HG02759 (cell line): ENCODE measurements around the gene PGP.

Experiments
- ATAC-seq: cut with Tn5 transposase; IDR thresholded peaks from one replicate; pipeline ENCODE4 v1.9.1; 2021; ENCODE audit warnings: mild to moderate bottlenecking, moderate library complexity; ENCODE audit not compliant: unreplicated experiment

The PGP gene

GRCh38 chr16:2200313-2200712 is 14.3 kb downstream of the PGP start:
- no peak for ATAC-seq

- no peak for ATAC-seq
Measured at GRCh38 chr16:2199621-2200139, 15.0 kb downstream of the PGP start.

- ATAC-seq, result no peak
Measured at GRCh38 chr16:2199095-2199494, 15.5 kb downstream of the PGP start.

DNA sequence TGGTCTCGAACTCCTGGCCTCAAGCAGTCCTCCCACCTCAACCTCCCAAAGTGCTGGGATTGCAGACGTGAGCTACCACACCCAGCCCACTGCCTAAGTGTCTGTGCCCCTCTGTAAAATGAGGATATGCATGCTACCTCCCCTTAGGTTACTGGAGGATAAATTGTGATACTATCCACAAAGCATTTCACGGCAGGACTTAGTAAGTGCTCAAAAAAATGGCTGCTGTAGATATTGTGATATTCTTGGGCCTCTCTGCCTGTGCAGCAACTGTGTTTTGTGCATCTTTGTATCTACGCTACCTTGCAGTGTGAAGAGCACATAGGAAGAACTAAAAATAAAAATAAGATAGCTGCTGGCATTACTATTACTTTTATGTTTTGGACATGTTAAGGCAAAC is 16.4 kb downstream of the PGP start:
- no peak for ATAC-seq

- no peak for ATAC-seq
Measured at GRCh38 chr16:2197765-2198164, 16.9 kb downstream of the PGP start.

DNA sequence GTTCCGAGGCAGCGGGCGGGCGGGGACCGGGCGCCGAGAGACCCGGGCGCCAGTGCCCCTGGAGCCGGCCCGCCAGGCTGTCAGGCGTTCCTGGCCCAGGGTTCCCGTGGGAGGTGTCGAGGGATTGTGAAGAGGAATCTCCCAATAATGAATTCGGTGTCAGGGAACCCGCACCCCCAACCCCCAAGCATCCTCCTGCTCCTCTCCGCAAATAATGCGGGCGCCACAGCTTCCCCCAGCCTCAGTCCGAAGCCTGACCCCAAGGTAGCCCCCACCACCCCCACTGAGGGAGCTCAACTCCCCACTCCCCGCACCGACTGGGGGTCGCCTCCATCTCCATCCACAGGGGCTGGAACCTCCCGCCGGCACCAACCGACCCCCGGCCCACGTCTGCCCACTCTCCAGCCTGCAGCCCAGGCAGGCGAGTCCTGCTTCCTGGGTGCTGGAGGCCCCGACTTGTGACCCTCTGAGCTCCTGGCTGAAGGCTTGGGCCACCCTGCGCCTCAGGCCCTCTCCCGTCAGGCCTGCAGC is 17.6 kb downstream of the PGP start:
- ATAC-seq, result no peak

DNA sequence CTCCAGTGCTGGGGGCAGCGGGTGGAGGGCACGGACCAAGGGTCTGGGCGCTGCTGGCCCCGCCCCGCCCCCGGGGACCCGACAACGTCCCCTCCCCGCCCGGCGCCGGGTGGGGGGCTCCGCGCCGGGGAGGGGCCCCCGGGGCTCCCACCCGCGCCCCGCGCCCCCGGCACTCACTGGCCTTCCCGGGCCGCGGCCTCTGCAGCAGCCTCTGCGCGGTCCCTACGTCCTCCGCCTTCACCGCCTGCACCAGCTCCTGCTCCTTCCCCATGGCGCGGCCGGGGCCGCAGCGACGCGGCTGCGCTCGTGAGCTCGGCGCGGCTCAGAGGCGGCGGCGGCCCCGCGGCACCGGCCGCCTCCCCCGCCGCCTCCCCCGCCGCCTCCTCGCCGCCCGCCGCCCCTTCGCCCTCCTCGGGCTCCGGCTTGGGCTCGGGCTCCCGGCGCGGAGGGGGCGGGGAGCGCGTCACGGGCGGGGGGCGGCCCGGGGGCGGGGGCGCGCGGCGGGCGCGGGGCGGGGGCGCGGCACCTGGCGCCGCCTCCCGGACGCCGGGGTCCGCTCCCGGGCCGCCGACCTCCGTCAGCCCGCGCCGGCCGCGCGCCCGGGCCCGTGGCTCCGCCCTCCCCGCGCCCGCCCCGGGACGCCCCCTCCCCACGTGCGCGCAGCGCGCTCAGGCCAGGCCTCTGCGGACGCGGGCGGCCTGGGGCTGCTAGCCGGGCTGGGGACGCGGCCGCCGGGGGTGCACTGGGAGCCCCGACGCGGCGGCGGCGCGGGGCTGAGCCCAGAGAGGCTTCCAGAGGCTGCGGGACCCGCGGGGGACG is 18.3 kb downstream of the PGP start, which contains the start of gene CASKIN1:
Gene CASKIN1, minus strand, starts transcription at position 444 of the 819 bp plus-strand sequence. Its CDS starts 173 bp downstream, at position 271.
- no peak for ATAC-seq

DNA sequence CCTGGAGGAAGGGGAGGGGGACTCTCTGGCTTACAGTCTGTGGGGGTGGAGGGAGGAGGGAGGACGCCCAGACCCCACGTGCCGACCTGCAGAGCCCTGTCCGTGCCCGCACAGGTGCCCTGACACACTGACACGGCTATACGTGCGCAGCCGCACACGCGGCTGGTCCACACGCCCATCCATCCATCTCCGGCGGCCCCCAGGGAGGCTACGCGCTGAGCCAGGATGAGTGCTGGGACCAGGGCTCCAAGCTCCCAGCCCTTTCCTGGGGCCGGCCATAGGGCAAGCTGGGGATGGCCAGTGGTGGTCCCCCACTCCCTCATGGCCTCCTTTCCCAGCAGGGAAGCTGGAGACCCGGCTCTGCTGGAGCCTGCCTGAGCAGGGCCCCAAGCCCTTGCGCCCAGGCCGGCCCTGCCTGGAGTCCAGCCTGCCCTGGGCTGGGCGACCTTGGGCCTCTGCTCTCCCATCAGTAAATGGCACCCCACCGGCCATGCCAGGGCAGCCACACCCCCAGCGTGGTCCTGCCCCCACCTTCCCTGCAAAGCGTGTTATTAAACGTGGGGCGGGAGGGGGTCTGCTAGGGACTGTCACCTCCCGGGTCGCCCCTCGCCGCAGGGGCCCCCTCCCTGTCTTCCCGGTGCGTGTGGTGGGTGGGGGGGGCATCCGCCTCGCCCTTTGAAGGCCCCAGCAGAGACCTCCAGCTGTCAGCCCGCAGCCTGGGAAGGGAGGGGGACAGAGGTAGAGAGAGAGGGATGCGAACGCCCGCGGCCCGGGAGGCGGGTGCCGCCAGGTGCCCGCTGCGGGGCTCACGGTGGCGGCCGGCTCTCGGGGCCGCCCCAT is 19.1 kb downstream of the PGP start:
- ATAC-seq, result no peak

DNA sequence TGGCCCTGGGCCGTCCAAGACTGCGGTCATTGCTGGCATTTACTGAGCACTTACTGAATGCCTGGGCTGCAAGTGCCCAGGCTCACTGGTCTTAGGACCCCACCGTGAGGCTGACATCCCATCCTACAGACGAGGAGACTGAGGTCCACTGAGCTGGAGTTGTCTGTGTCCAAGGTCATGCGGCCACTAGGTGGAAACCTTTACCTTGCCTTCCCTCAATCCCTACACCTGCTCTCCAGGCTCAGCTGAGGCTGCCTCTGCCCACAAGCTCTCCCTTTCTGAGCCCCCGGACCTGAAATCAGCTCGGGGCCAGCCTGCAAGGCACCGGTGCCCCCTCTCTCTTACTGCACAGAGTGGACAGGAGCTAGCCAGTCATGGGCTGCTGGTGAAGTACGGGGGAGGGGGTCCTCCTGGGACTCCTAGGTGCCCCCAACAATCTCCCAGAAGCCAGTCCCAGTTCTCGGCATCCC is 19.8 kb downstream of the PGP start:
- no peak for ATAC-seq

GRCh38 chr16:2194166-2194834 is 20.3 kb downstream of the PGP start:
- no peak for ATAC-seq

DNA sequence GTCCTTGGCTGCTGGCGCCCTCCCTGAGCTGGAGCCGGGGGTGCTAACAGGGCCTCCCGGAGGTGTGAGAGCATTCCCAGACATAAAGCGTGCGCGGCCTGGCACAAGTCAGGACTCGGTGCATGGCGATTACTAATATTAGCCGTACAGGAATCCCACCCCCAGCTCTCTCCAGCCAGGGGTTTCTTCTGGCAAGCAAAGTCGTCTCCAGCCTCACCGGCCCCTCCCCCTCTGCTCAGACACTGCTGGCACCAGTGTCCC is 23.3 kb downstream of the PGP start:
- ATAC-seq, result no peak

DNA sequence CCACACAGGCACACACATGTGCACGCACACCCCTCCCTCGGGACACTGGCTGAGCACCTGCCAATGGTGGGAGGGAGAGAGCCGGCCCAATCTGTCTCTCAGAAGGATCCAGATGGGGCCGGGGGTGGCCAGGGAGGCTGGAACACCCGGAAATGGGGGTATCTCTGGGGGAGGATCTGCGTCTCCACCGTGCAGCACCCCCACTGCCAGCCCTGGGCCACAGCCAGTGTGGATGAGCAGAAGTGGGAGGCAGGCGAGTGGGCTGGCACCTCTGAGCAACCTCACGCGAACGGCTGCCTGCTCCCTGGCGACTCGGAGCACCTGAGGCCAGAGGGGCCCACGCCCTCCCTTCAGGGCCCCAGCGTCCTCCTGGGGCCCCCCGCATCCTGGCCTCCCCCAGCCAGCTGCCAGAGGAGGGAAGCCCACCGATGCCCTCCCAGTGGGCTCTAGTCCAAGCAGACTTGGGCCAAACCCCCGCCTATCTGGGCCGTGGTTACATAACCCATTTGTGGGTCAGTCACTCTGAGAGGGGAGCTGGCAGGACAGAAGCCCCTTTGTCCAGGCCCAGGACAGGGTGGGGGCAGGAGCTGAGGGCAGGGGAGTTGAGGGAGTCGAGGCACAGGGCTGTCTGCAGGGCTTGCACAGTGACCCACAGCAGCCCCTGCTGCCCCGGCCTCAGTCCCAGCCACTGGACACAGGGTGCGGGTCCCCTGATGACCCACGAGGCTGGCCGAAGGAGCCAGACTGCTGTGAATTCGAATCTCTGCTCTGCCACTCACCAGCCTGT is 23.8 kb downstream of the PGP start:
- ATAC-seq, result no peak

DNA sequence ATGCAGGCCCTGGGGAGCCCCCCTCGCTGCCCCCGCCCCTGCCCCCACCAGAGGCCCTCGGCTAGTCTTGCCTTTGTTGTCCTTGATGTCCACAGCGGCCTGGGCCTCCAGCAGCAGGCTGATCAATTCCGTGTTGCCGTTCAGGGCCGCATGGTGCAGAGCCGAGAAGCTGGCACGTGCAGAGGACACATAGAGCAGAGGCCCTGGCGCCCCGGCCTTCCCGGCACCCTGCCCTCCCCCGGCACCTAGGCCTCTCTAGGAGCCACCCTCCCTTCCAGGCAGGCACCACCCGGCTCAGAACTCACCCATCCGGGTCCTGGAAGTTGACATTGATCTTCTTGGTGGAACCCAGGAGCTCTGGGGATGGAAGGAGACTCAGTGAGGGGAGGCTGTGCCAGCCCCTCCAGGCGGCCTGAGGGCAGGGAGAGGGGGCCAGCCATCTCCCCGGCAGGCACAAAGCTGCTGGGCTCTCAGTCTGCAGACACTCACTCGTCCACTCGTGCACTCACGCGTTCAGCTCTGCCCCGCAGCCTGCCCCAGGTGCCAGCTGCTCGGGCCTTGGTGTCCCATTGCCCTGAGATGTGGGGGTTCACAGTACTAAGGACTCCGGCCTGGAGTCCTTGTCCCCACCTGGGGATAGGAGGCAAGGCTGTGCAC is 24.5 kb downstream of the PGP start:
- ATAC-seq, result no peak

DNA sequence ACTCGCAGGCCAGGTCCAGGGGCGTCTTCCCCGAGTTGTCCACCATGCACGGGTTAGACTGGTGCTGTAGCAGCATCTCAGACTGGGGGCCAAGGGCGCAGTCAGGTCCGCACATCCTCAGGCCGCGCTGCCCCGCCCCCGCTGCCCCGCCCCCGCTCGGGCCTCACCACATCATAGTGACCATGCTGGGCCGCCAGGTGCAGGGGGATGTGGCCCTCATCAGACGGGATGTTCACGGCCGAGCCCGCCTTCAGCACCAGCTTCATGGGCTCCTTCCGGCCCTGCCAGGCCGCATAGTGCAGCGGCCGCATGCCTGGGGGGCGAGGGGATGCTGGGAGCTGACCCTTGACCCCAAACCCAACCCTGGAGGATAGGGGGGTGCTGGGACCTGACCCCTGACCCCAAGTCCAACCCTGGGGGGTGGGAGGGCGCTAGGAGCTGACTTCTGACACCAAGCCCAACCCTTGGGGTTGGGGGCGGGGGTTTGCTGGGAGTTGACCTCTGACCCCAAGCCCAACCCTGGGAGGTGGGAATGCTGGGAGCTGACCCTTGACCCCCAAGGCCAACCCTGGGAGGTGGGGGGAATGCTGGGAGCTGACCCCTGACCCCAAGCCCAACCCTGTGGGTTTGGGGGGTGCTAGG is 25.3 kb downstream of the PGP start:
- ATAC-seq, result no peak

DNA sequence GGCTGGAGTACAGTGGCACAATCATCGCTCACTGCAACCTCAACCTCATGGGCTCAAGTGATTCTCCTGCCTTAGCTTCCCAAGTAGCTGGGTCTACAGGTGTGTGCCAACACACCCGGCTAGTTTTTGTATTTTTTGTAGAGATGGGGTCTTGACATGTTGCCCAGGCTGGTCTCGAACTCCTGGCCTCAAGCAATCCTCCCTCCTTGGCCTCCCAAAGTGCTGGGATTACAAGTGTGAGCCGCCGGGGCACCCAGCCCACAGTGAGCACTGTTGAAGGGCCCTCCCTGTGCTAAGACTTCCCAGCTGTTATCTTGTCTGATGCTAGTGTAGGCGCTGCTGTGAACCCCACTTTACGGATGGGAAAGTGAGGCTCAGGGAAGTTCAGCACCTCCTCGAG is 26.2 kb downstream of the PGP start:
- no peak for ATAC-seq

DNA sequence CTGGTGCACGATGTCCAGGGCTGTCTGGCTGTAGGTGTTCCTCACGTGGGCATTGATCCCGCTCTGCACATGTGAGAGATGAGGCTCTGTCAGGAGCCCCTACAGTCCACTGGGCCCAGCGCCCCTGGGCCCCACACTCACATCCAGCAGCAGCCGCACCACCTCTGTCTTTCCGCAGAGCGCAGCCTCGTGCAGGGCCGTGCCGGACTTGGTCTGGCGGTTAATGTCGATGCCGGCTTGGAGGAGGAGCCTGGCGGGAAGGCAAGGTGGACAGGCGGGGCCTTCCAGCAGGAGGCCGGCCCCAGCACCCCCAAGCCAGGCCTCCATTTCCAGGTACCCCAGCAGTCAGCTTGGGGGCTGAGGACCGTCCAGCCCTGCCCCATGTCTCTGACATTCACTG is 27.4 kb downstream of the PGP start:
- no peak for ATAC-seq

DNA sequence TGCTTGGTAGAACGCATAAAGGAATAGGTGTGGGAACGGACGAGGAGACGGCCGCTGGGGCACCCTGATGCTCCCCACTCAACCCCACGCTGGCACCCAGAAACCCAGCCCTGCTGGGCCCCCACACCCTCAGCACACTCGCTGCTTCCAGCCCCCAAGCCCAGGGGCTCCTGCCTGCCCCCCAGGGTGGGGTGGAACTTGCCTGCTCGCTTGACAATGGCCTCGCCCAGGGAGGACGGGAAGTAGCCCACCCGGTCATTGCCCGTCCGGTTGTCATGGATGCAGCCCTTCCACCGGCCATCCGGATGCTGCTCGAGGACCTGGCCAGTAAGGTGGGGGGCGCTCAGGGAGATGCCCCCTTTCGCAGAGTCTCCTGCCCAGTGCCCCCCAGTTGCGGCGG is 28.1 kb downstream of the PGP start:
- ATAC-seq, result no peak

DNA sequence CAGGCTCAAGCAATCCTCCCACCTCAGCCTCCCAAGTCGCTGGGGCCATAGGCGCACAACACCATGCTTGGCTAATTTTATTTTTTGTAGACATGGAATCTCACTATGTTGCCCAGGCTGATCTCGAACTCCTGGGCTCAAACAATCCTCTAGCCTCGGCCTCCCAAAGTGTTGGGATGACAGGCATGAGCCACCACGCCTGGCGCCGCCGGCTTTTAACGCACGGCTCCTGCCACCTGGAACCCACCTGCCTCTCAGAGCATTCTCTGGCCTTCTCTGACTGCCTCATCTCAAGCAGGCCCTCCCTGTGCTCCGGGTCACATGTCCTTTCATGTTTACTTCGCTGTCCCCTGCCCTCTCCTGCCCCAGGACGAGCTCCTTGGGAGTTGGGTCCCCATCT is 28.6 kb downstream of the PGP start:
- ATAC-seq, result no peak

DNA sequence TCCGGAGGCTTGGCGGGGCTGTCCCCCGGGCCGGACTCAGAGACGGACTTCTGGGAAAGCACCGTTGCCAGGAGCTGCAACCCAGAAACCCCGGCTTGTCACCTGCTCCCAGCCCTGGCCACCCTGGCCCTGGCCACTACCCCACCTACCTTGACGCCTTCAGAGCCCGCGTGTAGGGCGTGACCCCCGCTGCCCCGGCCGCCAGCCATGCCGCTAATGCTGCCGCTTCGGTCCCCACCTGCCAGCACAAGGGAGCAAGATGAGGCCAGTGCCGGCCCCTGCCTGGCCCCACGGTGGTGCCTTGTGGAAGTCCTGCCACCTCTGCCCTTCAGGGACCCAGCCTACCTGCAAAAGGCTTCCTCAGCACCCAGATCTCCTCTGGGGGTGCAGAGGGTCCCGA is 29.7 kb downstream of the PGP start:
- ATAC-seq, result no peak
